T-cell (primary cell): ENCODE results near the gene CNGA3. TPM values are rescaled to one million over a fixed set of nuclear protein-coding genes. Genes with fewer than 3 reads are reported as not detected.
"Not testable (repeated sequence)": the region's sequence is repeated elsewhere in the genome, so short reads cannot be mapped to it uniquely, and the experiment has no call there.

ENCODE experiments used
- ATAC-seq, 4 experiments: fragments of 200-7000 bp in 3 of 4; fragments of 150-1000 bp in 1 of 4; cut with Tn5 transposase; replicated peaks in 1 of 4; 1 replicate in 3 of 4; 2 replicates in 1 of 4; pipeline ENCODE4 v1.10.0; 2021; ENCODE audit warnings: moderate library complexity in 3 of 4, mild to moderate bottlenecking in 2 of 4, moderate number of reproducible peaks in 1 of 4
- CTCF ChIA-PET, 2 donors: fragments of 300-600 bp; sonication (Branson Sonifier 250); formaldehyde crosslinking; loops; one replicate each; lab custom pipeline; 2022; ENCODE audit warnings: antibody characterized with exemption in 2 of 2; lab: Charles Lee
- POLR2A ChIA-PET, 2 donors: fragments of 300-600 bp; sonication (Branson Sonifier 250); formaldehyde crosslinking; loops; one replicate each; lab custom pipeline; 2022; ENCODE audit warnings: antibody characterized with exemption in 2 of 2; lab: Charles Lee
- DNase-seq, 35 experiments: peaks; one replicate each; pipeline versions ENCODE4 v3.0.0 to v3.0.0-alpha.2; 2013 to 2023
- H3K27ac ChIP-seq: one replicate; pipeline ENCODE4 v1.5.1; 2013; ENCODE audit warnings: low read length
- H3K27me3 ChIP-seq, 2 experiments: replicated peaks in 1 of 2; 1 replicate in 1 of 2; 2 replicates in 1 of 2; pipeline versions ENCODE4 v1.6.1 to v1.7.0; 2013; ENCODE audit warnings: low read length in 1 of 2, mixed read lengths in 1 of 2; ENCODE audit not compliant: control insufficient read depth in 2 of 2, insufficient read depth in 2 of 2; ENCODE audit errors: extremely low read depth in 1 of 2
- H3K36me3 ChIP-seq, 2 donors: 1 replicate in 1 of 2; 2 replicates in 1 of 2; pipeline versions ENCODE4 v1.6.1 to v1.7.0; 2013; ENCODE audit warnings: low read length in 1 of 2; ENCODE audit not compliant: control insufficient read depth in 2 of 2, insufficient read depth in 1 of 2; ENCODE audit errors: extremely low read depth in 1 of 2
- H3K4me1 ChIP-seq, 2 experiments: 1 replicate in 1 of 2; 2 replicates in 1 of 2; pipeline versions ENCODE4 v1.6.1 to v1.7.0; 2013; ENCODE audit warnings: low read length in 2 of 2, mixed read lengths in 1 of 2; ENCODE audit not compliant: insufficient read depth in 2 of 2, control insufficient read depth in 1 of 2; ENCODE audit errors: extremely low read depth in 1 of 2
- H3K4me3 ChIP-seq, 2 donors: 1 replicate in 1 of 2; 2 replicates in 1 of 2; pipeline versions ENCODE4 v1.5.1 to v1.7.0; 2013; ENCODE audit warnings: mild to moderate bottlenecking in 2 of 2, low read length in 1 of 2, moderate library complexity in 1 of 2; ENCODE audit not compliant: control insufficient read depth in 1 of 2; ENCODE audit errors: extremely low read depth in 1 of 2
- H3K9me3 ChIP-seq: 2 replicates; pipeline ENCODE4 v1.7.0; 2013
- H3K27ac Mint-ChIP-seq, 2 donors: one replicate each; pipeline ENCODE4 v1.8.0; 2020 to 2021; ENCODE audit warnings: mild to moderate bottlenecking in 2 of 2, mixed read lengths in 2 of 2
- H3K27me3 Mint-ChIP-seq, 2 donors: one replicate each; pipeline ENCODE4 v1.8.0; 2021 to 2022; ENCODE audit warnings: mixed read lengths in 2 of 2
- H3K36me3 Mint-ChIP-seq: one replicate; pipeline ENCODE4 v1.8.0; 2021; ENCODE audit warnings: mixed read lengths
- H3K4me1 Mint-ChIP-seq, 3 donors: one replicate each; pipeline ENCODE4 v1.8.0; 2020 to 2022; ENCODE audit warnings: mixed read lengths in 3 of 3, mild to moderate bottlenecking in 1 of 3
- H3K4me3 Mint-ChIP-seq, 3 donors: one replicate each; pipeline ENCODE4 v1.8.0; 2020 to 2022; ENCODE audit warnings: mild to moderate bottlenecking in 3 of 3, mixed read lengths in 3 of 3, moderate library complexity in 3 of 3
- H3K9me3 Mint-ChIP-seq, 3 donors: one replicate each; pipeline ENCODE4 v1.8.0; 2020 to 2022; ENCODE audit warnings: mixed read lengths in 3 of 3
- WGBS: methylation state at CpG from one replicate; pipeline ENCODE4 v1.1.5; 2013; ENCODE audit warnings: missing lambda C conversion rate; ENCODE audit not compliant: insufficient coverage; 5-methylcytosine and 5-hydroxymethylcytosine counted together
- total RNA-seq, 35 experiments: library from RNA in 6 of 35; stranded (reverse) in 6 of 35; fragments of 120-200 nt in 1 of 35; gene quantifications; one replicate each; pipeline versions ENCODE4 v1.2.1 to v1.2.4 and lab custom pipeline; 2013 to 2026

Gene CNGA3
- total RNA-seq, 5 donors from 2014 or later (not counting 1 experiment from before 2014, with no cell fraction given) = not detected

DNA sequence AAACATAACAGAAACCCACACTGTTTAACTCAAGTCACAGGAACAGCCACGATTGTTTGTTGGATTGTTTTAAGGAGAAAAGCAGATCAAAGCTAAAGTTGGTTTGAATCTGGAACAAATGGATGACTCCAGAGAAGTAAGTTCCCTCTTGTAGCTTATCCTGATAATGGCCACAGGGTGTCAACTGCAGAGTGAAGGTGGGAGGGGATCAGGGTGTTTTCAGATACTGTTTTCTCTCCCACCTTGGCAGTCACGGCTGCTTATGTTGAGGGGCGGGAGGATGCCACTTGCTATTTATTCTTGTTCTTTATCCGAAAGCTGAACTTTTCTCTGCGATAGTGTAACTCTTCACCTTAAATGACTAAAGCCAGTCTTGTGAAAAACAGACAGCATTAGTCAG lies 61.9 kb downstream of the CNGA3 start:
- Histone ChIP-seq H3K36me3 (no peaks in the 10 kb centered on the region), H3K27me3 (peaks cover 0 to 10% of the 10 kb centered on the region in 2 experiments), H3K4me3 (no peak overlapping the region), H3K27ac (no peak overlapping the region), H3K4me1 (peaks cover 0 to 3% of the 10 kb centered on the region in 2 experiments), H3K9me3 (no peaks in the 10 kb centered on the region)
- Mint-ChIP-seq H3K36me3 (no peaks in the 10 kb centered on the region), H3K4me1 (peaks cover 4 to 6% (median 5%) of the 10 kb centered on the region in 3 donors), H3K27ac (no peak overlapping the region), H3K27me3 (no peaks in the 10 kb centered on the region), H3K4me3 (no peak overlapping the region), H3K9me3 (no peaks in the 10 kb centered on the region)
- no peak for ATAC-seq
- DNase-seq = no peak
- ChIA-PET CTCF (interaction anchor here in 1 of 2 donors (0.7 kb wide), 2 partner anchors 20 to 146 kb away, joined by 3 to 4 read pairs; no protein-coding TSS in a partner anchor), POLR2A (no interaction called here)
- 88% methylated on average over 4 of the region's 5 CpGs for WGBS

DNA sequence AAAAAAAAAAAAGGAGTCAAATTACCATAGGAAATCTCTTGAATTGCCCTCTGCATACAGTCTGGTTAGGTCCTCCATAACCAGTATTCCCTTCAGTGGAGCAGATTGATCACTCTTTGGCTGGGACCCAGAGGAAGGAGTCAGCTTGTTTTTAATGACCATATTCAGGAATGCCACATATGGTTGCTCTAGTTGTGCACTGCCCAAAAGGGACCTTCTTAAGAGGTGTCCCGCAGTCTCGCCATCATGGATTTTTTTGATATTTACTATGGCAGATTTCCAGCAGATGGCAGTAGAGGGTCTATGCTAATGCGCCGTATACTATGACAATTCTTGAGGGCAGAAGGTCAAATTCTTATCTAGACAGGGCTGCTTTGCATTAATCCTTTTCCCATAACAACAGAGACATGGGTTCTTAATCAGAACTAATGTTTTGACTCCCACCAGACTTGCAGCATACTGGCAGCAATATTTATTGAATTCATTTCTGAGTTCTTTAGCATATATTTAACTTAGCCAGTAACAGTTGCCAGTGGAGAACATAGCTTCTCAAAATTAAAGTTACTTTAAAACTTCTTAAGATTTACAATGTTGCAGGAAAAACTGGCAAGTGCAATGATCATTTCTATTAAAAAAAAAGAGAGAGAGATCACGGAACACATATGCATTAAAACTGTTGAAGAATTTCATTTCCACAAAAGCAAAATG lies 66.6 kb downstream of the CNGA3 start:
- no peaks in the 10 kb centered on the region for H3K27me3 Mint-ChIP-seq
- POLR2A ChIA-PET = interaction anchor here in 1 of 2 donors (0.5 kb wide), 1 partner anchor 110 kb away, joined by 5 read pairs; no protein-coding TSS in a partner anchor
- H3K9me3 ChIP-seq = no peaks in the 10 kb centered on the region
- ATAC-seq = peak; percentile 84 to 90 (median 84)
- H3K36me3 Mint-ChIP-seq = no peaks in the 10 kb centered on the region
- peak in 33 of 35 experiments; percentile 13 to 89 (median 43) for DNase-seq
- peaks cover 0 to 3% (median 2%) of the 10 kb centered on the region in 3 donors for H3K9me3 Mint-ChIP-seq
- CTCF ChIA-PET = interaction anchor here (0.6 to 1.9 kb wide), 22 partner anchors 16 to 1438 kb away, joined by 3 to 12 read pairs (median 4); no protein-coding TSS in a partner anchor
- WGBS = no CpG with 5 or more reads among the region's 5 CpGs
- H3K4me1 Mint-ChIP-seq = peaks cover 4 to 6% (median 6%) of the 10 kb centered on the region in 3 donors
- no peak overlapping the region for H3K4me3 Mint-ChIP-seq
- peaks cover 5 to 8% of the 10 kb centered on the region in 2 experiments for H3K4me1 ChIP-seq
- peak overlapping the region in 1 of 2 donors; percentile 39 for H3K27ac Mint-ChIP-seq
- no peaks in the 10 kb centered on the region for H3K27me3 ChIP-seq
- no peak overlapping the region for H3K27ac ChIP-seq
- no peaks in the 10 kb centered on the region for H3K36me3 ChIP-seq
- H3K4me3 ChIP-seq = no peak overlapping the region

DNA sequence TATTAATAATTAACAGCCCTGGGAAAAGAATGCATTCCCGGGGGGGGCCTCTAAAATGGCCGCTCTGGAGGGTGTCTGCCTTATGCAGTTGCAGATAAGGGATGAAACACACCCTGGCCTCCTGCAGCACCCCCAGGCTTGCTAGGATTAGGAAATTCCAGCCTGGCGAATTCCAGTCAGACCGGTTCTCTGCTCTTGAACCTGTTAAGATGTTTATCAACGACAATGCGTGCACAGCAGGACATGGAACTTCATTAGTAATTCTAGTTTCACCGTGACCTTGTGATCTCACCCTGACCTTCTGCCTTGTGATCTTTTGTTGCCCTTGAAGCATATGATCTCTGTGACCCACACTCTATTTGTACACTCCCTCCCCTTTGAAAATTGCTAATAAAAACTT lies 68.0 kb downstream of the CNGA3 start:
- H3K4me3 Mint-ChIP-seq, H3K4me1 Mint-ChIP-seq, H3K9me3 Mint-ChIP-seq, POLR2A ChIA-PET, H3K4me3 ChIP-seq, H3K4me1 ChIP-seq, H3K27ac ChIP-seq, ATAC-seq, H3K36me3 Mint-ChIP-seq, H3K36me3 ChIP-seq, H3K27me3 ChIP-seq, H3K27me3 Mint-ChIP-seq, H3K9me3 ChIP-seq, DNase-seq, CTCF ChIA-PET: not testable (repeated sequence)
- peak overlapping the region in 1 of 2 donors; percentile 3 for H3K27ac Mint-ChIP-seq
- WGBS = 97% methylated on average over 7 of the region's 7 CpGs

- CTCF ChIA-PET = interaction anchor here (0.9 to 1.3 kb wide), 4 partner anchors 31 to 99 kb away, joined by 3 to 5 read pairs (median 4); no protein-coding TSS in a partner anchor
- H3K27ac Mint-ChIP-seq, H3K27ac ChIP-seq, H3K27me3 ChIP-seq, H3K4me1 Mint-ChIP-seq, H3K4me1 ChIP-seq, DNase-seq, H3K9me3 Mint-ChIP-seq, H3K27me3 Mint-ChIP-seq, H3K9me3 ChIP-seq, H3K4me3 Mint-ChIP-seq, H3K36me3 ChIP-seq, H3K4me3 ChIP-seq, H3K36me3 Mint-ChIP-seq: not testable (repeated sequence)
- peak in 1 of 4 experiments; percentile 39 for ATAC-seq
- POLR2A ChIA-PET = interaction anchor here in 1 of 2 donors (0.6 kb wide), 1 partner anchor 30 kb away, joined by 4 read pairs; no protein-coding TSS in a partner anchor
- 90% methylated on average over 4 of the region's 9 CpGs for WGBS
These were observed 69.5 kb downstream of the CNGA3 start for GRCh38 chr2:98415719-98416248.

DNA sequence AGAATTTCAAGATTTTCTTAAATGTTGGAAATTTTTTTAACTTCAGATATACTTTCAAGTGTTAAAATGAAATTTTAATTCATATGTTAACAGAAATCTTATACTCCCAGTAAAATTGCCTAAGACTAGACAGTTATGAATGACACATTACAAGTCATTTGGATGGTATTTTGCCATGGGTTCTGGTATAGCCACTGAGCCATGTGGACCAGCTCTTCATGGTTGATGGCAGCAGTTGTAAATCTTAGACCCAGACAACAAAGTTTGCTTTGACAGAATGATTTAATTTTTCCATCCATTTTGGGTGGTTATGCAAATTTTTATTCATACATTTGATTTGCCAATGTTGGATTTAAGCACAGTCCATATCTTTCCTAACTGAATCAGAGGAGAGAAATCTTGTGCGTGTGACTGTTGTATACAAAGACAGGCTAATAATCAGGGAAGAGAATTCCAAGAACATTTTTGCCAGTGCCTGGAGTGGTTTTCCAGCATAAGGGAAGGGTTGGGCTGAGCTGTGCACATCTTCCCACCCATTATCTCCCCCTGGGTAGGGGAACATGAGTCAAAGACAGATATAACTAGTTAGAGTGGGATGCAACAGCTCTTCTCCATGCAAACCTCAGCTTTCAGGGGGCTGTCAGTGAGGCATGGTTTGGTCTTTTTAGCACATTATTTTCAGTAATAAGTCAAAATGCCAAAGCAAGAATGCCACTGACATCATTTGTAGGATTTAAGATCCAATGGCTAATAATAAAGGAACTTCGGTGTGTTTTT lies 70.3 kb downstream of the CNGA3 start:
- CTCF ChIA-PET = interaction anchor here in 1 of 2 donors (0.6 to 1.1 kb wide), 2 partner anchors 77 to 99 kb away, joined by 3 read pairs; no protein-coding TSS in a partner anchor
- Histone ChIP-seq H3K27ac (no peak overlapping the region), H3K4me3 (no peak overlapping the region), H3K36me3 (no peaks in the 10 kb centered on the region), H3K27me3 (no peaks in the 10 kb centered on the region), H3K4me1 (peaks cover 5 to 8% of the 10 kb centered on the region in 2 experiments), H3K9me3 (no peaks in the 10 kb centered on the region)
- Mint-ChIP-seq H3K9me3 (peaks cover 0 to 8% (median 2%) of the 10 kb centered on the region in 3 donors), H3K4me1 (peaks cover 4 to 6% (median 6%) of the 10 kb centered on the region in 3 donors), H3K36me3 (no peaks in the 10 kb centered on the region), H3K4me3 (no peak overlapping the region), H3K27me3 (no peaks in the 10 kb centered on the region), H3K27ac (no peak overlapping the region)
- no CpG with 5 or more reads among the region's 2 CpGs for WGBS
- POLR2A ChIA-PET = interaction anchor here in 1 of 2 donors (0.6 kb wide), 1 partner anchor 30 kb away, joined by 4 read pairs; no protein-coding TSS in a partner anchor
- ATAC-seq (no peak), DNase-seq (no peak)

DNA sequence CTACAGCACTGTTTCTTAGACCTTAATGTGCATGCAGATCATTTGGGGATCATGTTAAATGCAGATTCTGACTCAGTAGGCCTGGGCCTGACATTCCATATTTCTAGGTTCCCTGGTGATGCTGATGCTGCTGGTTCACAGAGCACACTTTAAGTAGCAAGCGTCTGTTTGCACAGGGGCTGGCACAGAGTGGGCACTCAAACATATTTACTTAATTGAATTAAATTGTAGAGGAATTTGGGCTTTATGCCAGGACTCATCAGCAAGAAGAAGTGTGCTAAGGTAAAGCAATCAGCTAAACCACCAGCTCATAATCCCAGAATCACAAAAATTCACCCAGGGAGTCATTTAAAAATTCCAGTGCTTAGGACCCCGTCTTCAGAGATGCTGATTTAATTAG lies 73.3 kb downstream of the CNGA3 start:
- ATAC-seq = no peak
- Mint-ChIP-seq H3K36me3 (peaks cover 4% of the 10 kb centered on the region), H3K27ac (no peak overlapping the region), H3K4me1 (no peaks in the 10 kb centered on the region), H3K9me3 (peaks cover 0 to 14% (median 8%) of the 10 kb centered on the region in 3 donors), H3K27me3 (no peaks in the 10 kb centered on the region), H3K4me3 (no peak overlapping the region)
- no peak overlapping the region for H3K4me3 ChIP-seq
- DNase-seq = no peak
- ChIA-PET POLR2A (no interaction called here), CTCF (no interaction called here)
- peaks cover 3% of the 10 kb centered on the region for H3K9me3 ChIP-seq
- no peak overlapping the region for H3K27ac ChIP-seq
- no peaks in the 10 kb centered on the region for H3K27me3 ChIP-seq
- WGBS = 100% methylated on average over 1 of the region's 2 CpGs
- H3K4me1 ChIP-seq = peaks cover 5% of the 10 kb centered on the region in 2 experiments
- no peaks in the 10 kb centered on the region for H3K36me3 ChIP-seq
